BJ (cell line): Measurements from ENCODE around the gene AAMP. TPM values are rescaled to one million over a fixed set of nuclear protein-coding genes. Genes with fewer than 3 reads are reported as not detected.
"Not testable (repeated sequence)": the region's sequence is repeated elsewhere in the genome, so short reads cannot be mapped to it uniquely, and the experiment has no call there.

Experiments
- CTCF ChIA-PET: fragments of 350-600 bp; formaldehyde crosslinking; extraction: SDS; loops from one replicate; lab custom pipeline; 2021; ENCODE audit warnings: antibody characterized with exemption, inconsistent platforms; lab: Yijun Ruan, JAX
- POLR2A ChIA-PET: fragments of 300-600 bp; sonication (Branson Sonifier 250); formaldehyde crosslinking; extraction: SDS; loops from one replicate; lab custom pipeline; 2021; ENCODE audit warnings: antibody characterized with exemption; lab: Charles Lee
- DNase-seq: peaks from one replicate; pipeline ENCODE4 v3.0.0-alpha.2; 2011; ENCODE audit warnings: low read depth
- H3K27me3 ChIP-seq: 2 replicates; pipeline ENCODE4 v1.6.0; 2011; ENCODE audit warnings: low read length; ENCODE audit not compliant: control insufficient read depth, insufficient read depth
- H3K36me3 ChIP-seq: 2 replicates; pipeline ENCODE4 v1.5.1; 2011; ENCODE audit warnings: low read length; ENCODE audit not compliant: control insufficient read depth, insufficient read depth
- H3K4me3 ChIP-seq: 2 replicates; pipeline ENCODE4 v1.5.1; 2011; ENCODE audit warnings: low read depth, mild to moderate bottlenecking, control low read depth, low read length
- polyA minus RNA-seq: library from RNA; depleted of rRNA, polyadenylated mRNA; stranded (reverse); fragments of >200 nt; gene quantifications from 2 replicates; pipeline ENCODE4 v1.2.3, GENCODE V29; 2011; rRNA and poly(A)+ RNA removed
- polyA plus RNA-seq: library from polyadenylated mRNA; depleted of rRNA; stranded (reverse); fragments of >200 nt; gene quantifications from 2 replicates; pipeline ENCODE4 v1.2.3, GENCODE V29; 2011; rRNA removed
- TF ChIP-seq, protein P1 (sequence below): IDR thresholded peaks from 2 replicates; pipeline ENCODE4 v1.5.1; 2011; ENCODE audit warnings: low read depth, mild to moderate bottlenecking, control low read depth, inconsistent platforms, low read length, moderate library complexity; ENCODE audit not compliant: insufficient read depth

The AAMP gene
- 65.1 and 84.9 TPM in 2 replicates for polyA plus RNA-seq
- 42.2 and 49.7 TPM in 2 replicates for polyA minus RNA-seq

- H3K4me3 ChIP-seq: peak within 1 kb of the TSS; percentile 83
- peak; percentile 97 for DNase-seq
- H3K27me3 ChIP-seq: no peaks in the 10 kb centered on the region
- POLR2A ChIA-PET: interaction anchor here (0.6 to 1.0 kb wide), 4 partner anchors 11 to 97 kb away, joined by 3 to 8 read pairs (median 5); no protein-coding TSS in a partner anchor
- TF ChIP-seq, protein P1, sequence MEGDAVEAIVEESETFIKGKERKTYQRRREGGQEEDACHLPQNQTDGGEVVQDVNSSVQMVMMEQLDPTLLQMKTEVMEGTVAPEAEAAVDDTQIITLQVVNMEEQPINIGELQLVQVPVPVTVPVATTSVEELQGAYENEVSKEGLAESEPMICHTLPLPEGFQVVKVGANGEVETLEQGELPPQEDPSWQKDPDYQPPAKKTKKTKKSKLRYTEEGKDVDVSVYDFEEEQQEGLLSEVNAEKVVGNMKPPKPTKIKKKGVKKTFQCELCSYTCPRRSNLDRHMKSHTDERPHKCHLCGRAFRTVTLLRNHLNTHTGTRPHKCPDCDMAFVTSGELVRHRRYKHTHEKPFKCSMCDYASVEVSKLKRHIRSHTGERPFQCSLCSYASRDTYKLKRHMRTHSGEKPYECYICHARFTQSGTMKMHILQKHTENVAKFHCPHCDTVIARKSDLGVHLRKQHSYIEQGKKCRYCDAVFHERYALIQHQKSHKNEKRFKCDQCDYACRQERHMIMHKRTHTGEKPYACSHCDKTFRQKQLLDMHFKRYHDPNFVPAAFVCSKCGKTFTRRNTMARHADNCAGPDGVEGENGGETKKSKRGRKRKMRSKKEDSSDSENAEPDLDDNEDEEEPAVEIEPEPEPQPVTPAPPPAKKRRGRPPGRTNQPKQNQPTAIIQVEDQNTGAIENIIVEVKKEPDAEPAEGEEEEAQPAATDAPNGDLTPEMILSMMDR: no peak
- CTCF ChIA-PET: interaction anchor here (0.6 to 8.1 kb wide), 6 partner anchors 10 to 24 kb away, joined by 3 to 87 read pairs (median 4); no protein-coding TSS in a partner anchor
- H3K36me3 ChIP-seq: peaks cover 30% of the 10 kb centered on the region
Measured at GRCh38 chr2:218269900-218270720, at the start of gene AAMP, which contains the start of gene PNKD. Gene AAMP, minus strand, starts transcription at chr2:218270137. Its CDS starts 51 bp downstream, at chr2:218270086. Gene PNKD, plus strand, starts transcription at chr2:218270519. Its CDS starts 17 bp downstream, at chr2:218270536.

DNA sequence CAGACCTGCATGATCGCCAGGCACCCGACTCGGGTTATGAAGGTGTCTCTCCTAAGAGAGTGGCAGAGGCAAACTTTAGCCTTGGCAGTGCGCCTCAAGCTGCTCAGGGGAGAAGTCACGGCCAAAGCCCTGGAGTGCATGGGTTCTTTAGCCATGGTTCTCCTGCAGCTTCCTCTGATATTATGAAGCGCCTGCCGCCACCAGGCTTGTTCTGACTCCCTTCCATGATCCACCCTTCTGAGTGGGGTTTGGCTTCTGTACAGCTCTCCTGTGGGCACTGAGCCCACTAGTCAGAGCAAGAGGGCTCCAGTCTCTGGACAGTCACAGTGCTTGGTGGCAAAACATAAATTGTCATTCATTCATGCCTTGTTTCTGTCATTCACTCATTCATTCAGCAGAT, 48.3 kb upstream of the AAMP start:
- POLR2A ChIA-PET: no interaction called here

DNA sequence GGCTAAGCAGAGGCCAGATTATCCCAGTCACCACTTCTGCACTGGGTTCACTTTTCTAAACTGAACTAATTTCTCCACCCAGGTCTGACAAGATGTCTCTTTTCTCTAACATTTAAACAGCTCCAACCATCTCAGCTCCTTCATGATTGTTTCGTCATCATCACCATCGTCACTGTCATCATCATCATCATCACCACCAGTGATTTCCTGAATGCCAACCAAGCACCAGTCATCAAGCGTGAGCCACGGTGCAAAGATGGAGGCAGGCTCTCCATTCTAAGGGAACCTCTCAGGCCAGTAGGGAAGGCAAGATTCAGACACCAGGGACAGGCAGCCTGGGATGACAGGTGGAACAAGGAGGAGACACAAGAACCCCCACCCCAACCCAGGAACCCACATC, 47.9 kb upstream of the AAMP start:
- POLR2A ChIA-PET: no interaction called here

More for the DNA sequence above, 48.3 kb upstream of the AAMP start:
- Histone ChIP-seq H3K27me3 (no peaks in the 10 kb centered on the region), H3K36me3 (no peaks in the 10 kb centered on the region), H3K4me3 (no peak overlapping the region)
- CTCF ChIA-PET: interaction anchor here (1.1 to 1.6 kb wide), 2 partner anchors 27 to 78 kb away, joined by 3 to 4 read pairs; no protein-coding TSS in a partner anchor
- no peak for DNase-seq
- TF ChIP-seq, protein P1: no peak

GRCh38 chr2:218317303-218317630, 47.3 kb upstream of the AAMP start:
- DNase-seq: no peak
- Histone ChIP-seq H3K27me3 (no peaks in the 10 kb centered on the region), H3K36me3 (no peaks in the 10 kb centered on the region), H3K4me3 (no peak overlapping the region)
- POLR2A ChIA-PET: no interaction called here
- CTCF ChIA-PET: interaction anchor here (0.8 to 1.6 kb wide), 4 partner anchors 9 to 79 kb away, joined by 3 to 4 read pairs (median 4); no protein-coding TSS in a partner anchor
- TF ChIP-seq, protein P1: no peak

More for the DNA sequence above, 47.9 kb upstream of the AAMP start:
- CTCF ChIA-PET: interaction anchor here (1.1 to 1.6 kb wide), 2 partner anchors 26 to 78 kb away, joined by 3 to 4 read pairs; no protein-coding TSS in a partner anchor
- H3K4me3 ChIP-seq: no peak overlapping the region
- H3K36me3 ChIP-seq: no peaks in the 10 kb centered on the region
- no peak for DNase-seq
- no peaks in the 10 kb centered on the region for H3K27me3 ChIP-seq
- TF ChIP-seq, protein P1: no peak

- Histone ChIP-seq H3K27me3 (no peaks in the 10 kb centered on the region), H3K36me3 (no peaks in the 10 kb centered on the region), H3K4me3 (no peak overlapping the region)
- DNase-seq: no peak
- CTCF ChIA-PET: interaction anchor here (0.6 to 1.4 kb wide), 5 partner anchors 14 to 1756 kb away, joined by 3 to 8 read pairs (median 4); partner anchors contain the start of gene CATIP
- TF ChIP-seq, protein P1: no peak
- POLR2A ChIA-PET: no interaction called here
Measured at GRCh38 chr2:218315397-218315796, 45.5 kb upstream of the AAMP start.

DNA sequence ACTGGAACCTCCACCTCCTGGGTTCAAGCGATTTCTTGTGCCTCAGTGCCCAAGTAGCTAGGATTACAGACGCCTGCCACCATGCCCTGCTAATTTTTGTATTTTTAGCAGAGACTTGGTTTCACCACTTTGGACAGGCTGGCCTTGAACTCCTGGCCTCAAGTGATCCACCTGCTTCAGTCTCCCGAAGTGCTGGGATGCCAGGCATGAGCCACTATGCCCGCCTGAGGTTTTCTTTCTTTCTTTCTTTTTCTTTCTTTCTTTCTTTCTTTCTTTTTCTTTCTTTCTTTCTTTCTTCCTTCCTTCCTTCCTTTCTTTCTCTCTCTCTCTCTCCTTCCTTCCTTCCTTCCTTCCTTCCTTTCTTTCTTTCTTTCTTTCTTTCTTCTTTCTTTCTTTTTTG, 44.8 kb upstream of the AAMP start:
- CTCF ChIA-PET: interaction anchor here (0.8 to 1.3 kb wide), 2 partner anchors 13 to 69 kb away, joined by 4 to 8 read pairs; no protein-coding TSS in a partner anchor
- POLR2A ChIA-PET: not testable (repeated sequence)

More for the DNA sequence above, 44.8 kb upstream of the AAMP start:
- H3K36me3 ChIP-seq, H3K4me3 ChIP-seq, H3K27me3 ChIP-seq, DNase-seq: not testable (repeated sequence)
